MCF 10A (cell line): ENCODE data around the gene SH2D4B. TPM values are rescaled to one million over a fixed set of nuclear protein-coding genes. Genes with fewer than 3 reads are reported as not detected.

Experiments used
- BruUV-seq: library from RNA; stranded (reverse); fragments of 400-500 nt; replicated peaks from 2 replicates; lab custom pipeline; 2021; lab: Mats Ljungman, UMichigan
- CTCF ChIA-PET: fragments of 300-600 bp; sonication (Branson Sonifier 250); formaldehyde crosslinking; extraction: SDS; loops from one replicate; lab custom pipeline; 2021; ENCODE audit warnings: antibody characterized with exemption, inconsistent platforms; lab: Yijun Ruan, JAX
- POLR2A ChIA-PET: fragments of 300-600, 350-650 bp; sonication (Branson Sonifier 250); formaldehyde crosslinking; extraction: SDS; loops from one replicate; lab custom pipeline; 2020; ENCODE audit warnings: antibody characterized with exemption, inconsistent platforms; lab: Yijun Ruan, JAX
- DNase-seq: peaks from one replicate; pipeline ENCODE4 v3.0.0-alpha.2; 2018; ENCODE audit not compliant: unreplicated experiment
- H3K27ac Mint-ChIP-seq: one replicate; pipeline ENCODE4 v1.8.0; 2022; ENCODE audit warnings: mild to moderate bottlenecking, low read depth, mixed read lengths; ENCODE audit not compliant: unreplicated experiment
- H3K27me3 Mint-ChIP-seq: one replicate; pipeline ENCODE4 v1.8.0; 2022; ENCODE audit warnings: mixed read lengths; ENCODE audit not compliant: insufficient read depth, unreplicated experiment
- H3K36me3 Mint-ChIP-seq: one replicate; pipeline ENCODE4 v1.8.0; 2022; ENCODE audit warnings: mild to moderate bottlenecking, moderate library complexity, mixed read lengths; ENCODE audit not compliant: insufficient read depth, unreplicated experiment
- H3K4me1 Mint-ChIP-seq: one replicate; pipeline ENCODE4 v1.8.0; 2022; ENCODE audit warnings: mixed read lengths; ENCODE audit not compliant: insufficient read depth, unreplicated experiment
- H3K4me3 Mint-ChIP-seq: one replicate; pipeline ENCODE4 v1.8.0; 2022; ENCODE audit warnings: mild to moderate bottlenecking, moderate library complexity, mixed read lengths; ENCODE audit not compliant: unreplicated experiment
- H3K9me3 Mint-ChIP-seq: one replicate; pipeline ENCODE4 v1.8.0; 2022; ENCODE audit warnings: mixed read lengths; ENCODE audit not compliant: unreplicated experiment
- intact Hi-C: fragments of 100-400 bp; cut with micrococcal nuclease; formaldehyde crosslinking; loops from 2 replicates; pipeline ENCODE4 v1.14.1; 2022
- total RNA-seq: library from RNA; stranded (reverse); gene quantifications from 2 replicates; pipeline ENCODE4 v1.2.3, GENCODE V29; 2022
- TF ChIP-seq, protein P1 (sequence below): fragments of 200-600 bp; IDR thresholded peaks from one replicate; pipeline ENCODE4 v1.8.0; 2022; ENCODE audit warnings: antibody characterized with exemption, mild to moderate bottlenecking; ENCODE audit not compliant: unreplicated experiment

The SH2D4B gene
- total RNA-seq, 1 experiment from 2014 or later, result not detected

DNA sequence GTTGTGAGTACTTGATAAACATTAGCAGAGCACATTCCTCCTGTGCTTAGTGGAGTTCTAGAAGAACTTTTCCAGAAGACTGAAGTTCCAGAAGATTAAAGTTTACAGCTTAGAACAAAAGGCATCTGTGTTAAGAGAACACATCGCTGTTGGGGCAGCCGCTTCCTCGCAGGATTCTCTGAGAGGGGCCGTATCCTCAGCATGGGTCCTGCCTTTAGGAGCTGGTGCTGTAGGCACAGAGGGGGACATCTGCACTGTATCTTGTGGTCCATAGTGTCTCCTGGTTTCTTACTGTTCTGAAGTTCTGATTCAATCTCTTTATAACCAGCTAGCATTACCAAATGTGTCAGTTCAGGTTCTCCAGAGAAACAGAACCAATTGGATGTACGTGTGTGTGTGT is 16.3 kb downstream of the SH2D4B start:
- no peak overlapping the region for H3K27ac Mint-ChIP-seq
- intact Hi-C loops, result no loop called here

DNA sequence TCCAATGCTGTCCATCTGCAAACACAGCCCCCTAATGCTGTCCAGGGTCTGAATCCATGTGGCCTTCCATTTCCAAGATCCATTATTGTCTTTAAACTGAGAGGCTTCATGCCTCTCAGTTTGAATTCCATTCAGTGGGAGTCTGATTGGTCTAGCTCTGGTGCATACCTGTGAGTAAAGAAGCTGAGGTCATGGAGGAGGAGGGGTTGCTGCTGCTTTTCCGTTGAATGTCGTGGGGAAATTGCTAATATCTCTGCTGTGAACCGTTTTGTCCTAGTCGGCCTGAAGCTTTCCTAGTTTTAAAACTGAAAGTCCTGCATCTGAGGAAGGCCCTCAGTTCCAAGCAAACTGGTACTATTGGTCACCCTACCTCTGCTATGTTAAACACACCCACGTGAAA is 17.7 kb downstream of the SH2D4B start:
- peaks cover 6% of the 10 kb centered on the region for H3K4me1 Mint-ChIP-seq
- peaks cover 5% of the 10 kb centered on the region for H3K36me3 Mint-ChIP-seq
- TF ChIP-seq, protein P1, sequence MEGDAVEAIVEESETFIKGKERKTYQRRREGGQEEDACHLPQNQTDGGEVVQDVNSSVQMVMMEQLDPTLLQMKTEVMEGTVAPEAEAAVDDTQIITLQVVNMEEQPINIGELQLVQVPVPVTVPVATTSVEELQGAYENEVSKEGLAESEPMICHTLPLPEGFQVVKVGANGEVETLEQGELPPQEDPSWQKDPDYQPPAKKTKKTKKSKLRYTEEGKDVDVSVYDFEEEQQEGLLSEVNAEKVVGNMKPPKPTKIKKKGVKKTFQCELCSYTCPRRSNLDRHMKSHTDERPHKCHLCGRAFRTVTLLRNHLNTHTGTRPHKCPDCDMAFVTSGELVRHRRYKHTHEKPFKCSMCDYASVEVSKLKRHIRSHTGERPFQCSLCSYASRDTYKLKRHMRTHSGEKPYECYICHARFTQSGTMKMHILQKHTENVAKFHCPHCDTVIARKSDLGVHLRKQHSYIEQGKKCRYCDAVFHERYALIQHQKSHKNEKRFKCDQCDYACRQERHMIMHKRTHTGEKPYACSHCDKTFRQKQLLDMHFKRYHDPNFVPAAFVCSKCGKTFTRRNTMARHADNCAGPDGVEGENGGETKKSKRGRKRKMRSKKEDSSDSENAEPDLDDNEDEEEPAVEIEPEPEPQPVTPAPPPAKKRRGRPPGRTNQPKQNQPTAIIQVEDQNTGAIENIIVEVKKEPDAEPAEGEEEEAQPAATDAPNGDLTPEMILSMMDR, result no peak
- H3K9me3 Mint-ChIP-seq, result no peaks in the 10 kb centered on the region
- ChIA-PET POLR2A (interaction anchor here (1.0 kb wide), 1 partner anchor 10 kb away, joined by 3 read pairs; no protein-coding TSS in a partner anchor), CTCF (interaction anchor here (0.7 to 1.3 kb wide), 2 partner anchors 107 to 111 kb away, joined by 3 to 5 read pairs; no protein-coding TSS in a partner anchor)
- no peak for DNase-seq
- intact Hi-C loops, result no loop called here
- no peak overlapping the region for H3K27ac Mint-ChIP-seq
- no peak overlapping the region for H3K4me3 Mint-ChIP-seq
- no TSS peak for BruUV-seq
- H3K27me3 Mint-ChIP-seq, result peaks cover 33% of the 10 kb centered on the region

More for the DNA sequence above, 16.3 kb downstream of the SH2D4B start:
- H3K4me1 Mint-ChIP-seq, result peaks cover 6% of the 10 kb centered on the region
- no TSS peak for BruUV-seq
- ChIA-PET CTCF (no interaction called here), POLR2A (no interaction called here)
- TF ChIP-seq, protein P1, result no peak
- H3K27me3 Mint-ChIP-seq, result peaks cover 33% of the 10 kb centered on the region
- DNase-seq, result no peak
- H3K4me3 Mint-ChIP-seq, result no peak overlapping the region
- H3K9me3 Mint-ChIP-seq, result no peaks in the 10 kb centered on the region
- peaks cover 5% of the 10 kb centered on the region for H3K36me3 Mint-ChIP-seq

DNA sequence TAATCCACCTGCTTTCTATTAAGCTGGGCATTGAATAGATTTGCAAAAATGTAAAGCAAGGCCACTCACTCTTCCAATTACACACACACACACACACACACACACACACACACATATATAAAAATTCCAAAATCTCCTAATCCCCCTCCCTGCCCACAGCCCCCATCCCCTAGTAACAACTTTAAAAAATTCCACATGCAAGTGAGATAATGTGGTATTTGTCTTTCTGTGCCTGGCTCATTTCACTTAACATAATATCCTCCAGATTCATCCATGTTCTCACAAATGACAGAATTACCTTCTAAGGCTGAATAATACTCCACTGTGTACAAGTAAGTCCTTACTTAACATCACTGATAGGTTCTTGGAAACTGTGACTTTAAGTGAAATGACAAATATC is 24.2 kb downstream of the SH2D4B start:
- DNase-seq, result no peak
- CTCF ChIA-PET, result no interaction called here
- no TSS peak for BruUV-seq
- TF ChIP-seq, protein P1, result no peak
- Mint-ChIP-seq H3K27ac (no peak overlapping the region), H3K4me1 (no peaks in the 10 kb centered on the region), H3K27me3 (peaks cover 43% of the 10 kb centered on the region), H3K36me3 (no peaks in the 10 kb centered on the region), H3K4me3 (no peak overlapping the region), H3K9me3 (no peaks in the 10 kb centered on the region)
- POLR2A ChIA-PET, result interaction anchor here (0.7 to 1.4 kb wide), 2 partner anchors 14 to 963 kb away, joined by 3 to 4 read pairs; no protein-coding TSS in a partner anchor
- intact Hi-C loops, result no loop called here

DNA sequence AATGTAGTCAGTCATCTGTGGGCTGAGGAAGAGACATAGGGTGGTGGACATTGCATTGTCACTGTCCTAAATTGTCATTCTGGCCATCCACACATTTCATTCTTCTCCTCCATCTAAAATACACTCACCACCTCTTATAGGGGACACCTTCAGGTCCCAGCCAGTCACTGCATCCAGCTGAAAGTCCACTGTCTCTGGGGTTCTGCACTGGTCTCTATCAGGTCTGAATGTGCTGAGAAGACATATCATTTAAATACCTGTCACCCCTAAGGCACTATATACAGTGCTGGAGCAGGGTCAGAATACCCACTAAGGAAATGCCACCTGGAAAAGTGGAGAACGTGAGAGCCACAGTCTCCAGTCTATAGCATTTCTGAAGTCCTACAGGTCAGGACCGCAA is 29.6 kb downstream of the SH2D4B start:
- H3K9me3 Mint-ChIP-seq, result no peaks in the 10 kb centered on the region
- BruUV-seq, result no TSS peak
- intact Hi-C loops, result no loop called here
- POLR2A ChIA-PET, result no interaction called here
- no peak for DNase-seq
- H3K4me1 Mint-ChIP-seq, result no peaks in the 10 kb centered on the region
- no peak overlapping the region for H3K27ac Mint-ChIP-seq
- no peak overlapping the region for H3K4me3 Mint-ChIP-seq
- CTCF ChIA-PET, result interaction anchor here (0.8 kb wide), 1 partner anchor 11 kb away, joined by 4 read pairs; no protein-coding TSS in a partner anchor
- no peaks in the 10 kb centered on the region for H3K36me3 Mint-ChIP-seq
- TF ChIP-seq, protein P1, result no peak
- H3K27me3 Mint-ChIP-seq, result peaks cover 53% of the 10 kb centered on the region
